Stimulated activated CD4-positive, alpha-beta T cell treated with anti-CD3 and anti-CD28 coated beads, Interleukin-1b, Interleukin-23, amount 100 ng/mL, for 1 hour (primary cell): ENCODE data around the gene ANGPT4.
A peak's percentile ranks its signal among the peaks of the same experiment; 100 is the strongest.

Experiments
- DNase-seq, 2 donors: peaks; one replicate each; pipeline ENCODE4 v3.0.0-alpha.2; 2020; ENCODE audit warnings: low read depth in 2 of 2

The ANGPT4 gene, protein sequence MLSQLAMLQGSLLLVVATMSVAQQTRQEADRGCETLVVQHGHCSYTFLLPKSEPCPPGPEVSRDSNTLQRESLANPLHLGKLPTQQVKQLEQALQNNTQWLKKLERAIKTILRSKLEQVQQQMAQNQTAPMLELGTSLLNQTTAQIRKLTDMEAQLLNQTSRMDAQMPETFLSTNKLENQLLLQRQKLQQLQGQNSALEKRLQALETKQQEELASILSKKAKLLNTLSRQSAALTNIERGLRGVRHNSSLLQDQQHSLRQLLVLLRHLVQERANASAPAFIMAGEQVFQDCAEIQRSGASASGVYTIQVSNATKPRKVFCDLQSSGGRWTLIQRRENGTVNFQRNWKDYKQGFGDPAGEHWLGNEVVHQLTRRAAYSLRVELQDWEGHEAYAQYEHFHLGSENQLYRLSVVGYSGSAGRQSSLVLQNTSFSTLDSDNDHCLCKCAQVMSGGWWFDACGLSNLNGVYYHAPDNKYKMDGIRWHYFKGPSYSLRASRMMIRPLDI

DNA sequence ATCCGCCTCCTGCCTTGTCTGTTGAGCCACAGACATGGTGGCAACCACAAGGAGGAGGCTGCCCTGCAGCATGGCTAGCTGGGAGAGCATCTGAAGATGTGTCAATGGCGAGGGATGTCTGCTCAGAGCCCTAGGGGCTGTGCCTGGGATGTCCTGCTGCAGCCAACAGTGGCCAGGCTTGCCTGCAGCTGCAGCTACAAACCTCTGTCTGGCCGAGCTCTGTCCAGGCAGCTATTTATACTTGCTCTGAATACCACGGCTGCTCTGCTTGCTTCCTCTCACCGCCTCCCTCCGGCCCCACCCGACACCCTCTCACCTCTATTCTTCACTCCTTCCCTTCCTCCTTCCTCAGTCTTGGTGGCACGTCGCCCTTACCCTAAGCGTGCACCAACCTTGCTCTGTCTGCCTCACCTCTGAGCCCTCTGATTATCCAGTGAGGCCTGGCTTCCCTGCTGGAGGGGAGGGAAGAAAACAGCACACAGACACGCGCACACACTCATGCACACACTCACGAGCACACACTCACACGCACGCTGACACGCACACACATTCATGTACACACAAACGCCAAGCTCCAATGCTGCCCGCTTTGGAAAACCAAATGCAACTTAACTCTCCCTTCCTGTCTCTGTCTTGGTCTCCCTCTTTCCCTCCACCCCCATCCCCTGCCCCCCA lies at the start of gene ANGPT4:
Gene ANGPT4, minus strand, starts transcription at position 210 of the 675 bp plus-strand sequence. Its CDS starts 120 bp downstream, at position 90.
- DNase-seq, result no peak

GRCh38 chr20:963795-964194 lies 47.7 kb upstream of the ANGPT4 start:
- no peak for DNase-seq

DNA sequence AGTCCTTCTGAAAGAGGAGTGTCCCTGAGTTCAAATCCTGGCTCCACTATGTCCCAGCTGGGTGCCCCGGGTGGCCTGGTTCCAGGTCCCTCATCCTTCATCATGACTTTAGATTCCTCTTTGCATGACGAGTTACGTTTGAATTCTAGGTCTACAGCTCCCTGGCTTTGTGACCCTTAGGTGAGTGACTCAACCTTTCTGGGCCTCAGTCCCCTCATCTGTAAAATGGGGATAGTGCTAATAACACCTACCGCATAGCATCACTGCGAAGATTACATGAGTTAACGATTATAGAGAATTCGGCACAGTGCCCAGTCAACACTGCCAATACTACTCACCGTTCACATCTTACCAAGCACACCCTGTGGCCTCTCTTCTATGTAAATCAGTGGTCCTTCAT lies 46.5 kb upstream of the ANGPT4 start:
- DNase-seq, result no peak

DNA sequence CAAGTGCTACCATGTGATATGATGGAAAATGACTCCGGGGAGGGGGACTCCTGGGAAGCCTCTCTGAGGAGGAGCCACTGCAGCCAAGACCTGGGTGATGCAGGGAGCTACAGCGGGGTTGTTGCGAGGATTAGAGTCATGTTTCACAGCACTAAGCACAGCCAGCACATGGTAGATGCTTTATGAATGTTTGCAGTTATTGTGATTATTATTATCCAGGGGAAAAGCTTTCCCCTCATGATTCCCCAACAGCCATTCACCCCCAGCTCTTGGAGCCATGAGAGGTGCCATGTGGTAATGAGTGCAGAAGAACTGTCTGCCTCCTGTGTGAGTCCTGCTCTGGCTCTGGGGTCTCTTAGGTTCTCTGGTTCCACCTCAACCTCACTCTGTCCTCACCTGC lies 46.1 kb upstream of the ANGPT4 start:
- DNase-seq, result no peak

GRCh38 chr20:961768-962167 lies 45.6 kb upstream of the ANGPT4 start:
- no peak for DNase-seq

- no peak for DNase-seq
Measured at GRCh38 chr20:959996-960615, 44.0 kb upstream of the ANGPT4 start.

DNA sequence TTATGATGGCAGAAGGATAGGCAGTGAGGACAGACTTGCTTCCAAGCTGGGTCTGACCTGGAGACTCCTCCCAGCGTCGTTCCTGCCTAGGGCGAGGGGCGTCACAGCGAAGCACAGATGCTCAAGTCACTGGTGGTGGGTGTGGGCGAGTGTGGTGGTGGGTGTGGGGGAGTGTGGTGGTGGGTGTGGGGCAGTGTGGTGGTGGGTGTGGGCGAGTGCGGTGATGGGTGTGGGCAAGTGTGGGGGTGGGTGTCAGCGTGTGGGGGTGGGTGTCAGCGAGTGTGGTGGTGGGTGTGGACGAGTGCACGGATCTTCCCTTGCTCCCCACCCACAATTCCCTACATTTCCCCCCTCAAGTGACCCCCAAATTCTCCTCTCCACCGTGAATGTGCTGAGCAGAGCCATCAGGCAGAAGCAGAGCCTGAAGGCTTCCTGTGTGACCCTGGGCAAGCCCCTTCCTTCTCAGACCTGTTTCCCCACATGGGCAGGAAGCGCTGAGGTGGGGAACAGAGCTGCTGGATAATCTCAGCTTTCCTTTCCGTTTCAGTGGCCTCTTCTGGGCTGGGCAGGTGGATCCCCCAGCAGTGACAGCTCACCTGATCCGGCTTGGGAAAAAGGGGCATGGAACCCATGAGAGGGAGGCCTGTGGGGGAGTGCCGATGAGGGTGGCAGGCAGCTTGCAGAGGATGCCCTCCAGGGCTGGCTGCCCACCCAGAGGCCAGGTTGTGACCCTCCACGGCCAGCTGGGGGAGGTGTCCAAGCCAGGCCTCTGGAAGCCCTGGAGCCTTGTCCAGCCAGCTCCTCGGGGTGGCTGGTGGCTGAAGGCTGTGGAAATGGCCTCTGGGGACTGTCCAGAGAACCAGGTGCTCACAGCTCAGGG lies 43.0 kb upstream of the ANGPT4 start:
- no peak for DNase-seq

DNA sequence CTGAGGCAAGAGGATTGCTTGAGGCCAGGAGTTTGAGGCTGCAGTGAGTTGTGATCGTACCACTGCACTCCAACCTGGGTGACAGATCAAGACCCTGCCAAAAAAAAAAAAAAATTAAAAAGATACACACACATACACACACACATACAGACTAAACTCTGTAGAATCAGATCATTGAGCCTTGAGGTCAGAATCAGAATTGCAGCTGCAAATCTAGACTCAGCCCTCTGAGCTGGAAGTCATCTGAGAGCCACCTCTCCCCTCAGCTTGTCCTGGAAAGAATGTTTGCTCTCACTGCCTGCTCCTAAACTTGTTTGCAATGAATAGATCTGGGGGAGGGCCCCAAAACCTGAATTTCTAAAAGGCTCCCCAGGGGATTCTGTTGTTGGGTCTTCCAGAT lies 41.4 kb upstream of the ANGPT4 start:
- DNase-seq, result no peak

GRCh38 chr20:956330-956951 lies 40.3 kb upstream of the ANGPT4 start:
- DNase-seq, result peak; percentile 36 to 62

GRCh38 chr20:955656-956055 lies 39.5 kb upstream of the ANGPT4 start:
- DNase-seq, result no peak

GRCh38 chr20:955111-955510 lies 39.0 kb upstream of the ANGPT4 start:
- no peak for DNase-seq

- no peak for DNase-seq
Measured at GRCh38 chr20:953742-954141, 37.6 kb upstream of the ANGPT4 start.

GRCh38 chr20:952196-952795 lies 36.2 kb upstream of the ANGPT4 start:
- no peak for DNase-seq

DNA sequence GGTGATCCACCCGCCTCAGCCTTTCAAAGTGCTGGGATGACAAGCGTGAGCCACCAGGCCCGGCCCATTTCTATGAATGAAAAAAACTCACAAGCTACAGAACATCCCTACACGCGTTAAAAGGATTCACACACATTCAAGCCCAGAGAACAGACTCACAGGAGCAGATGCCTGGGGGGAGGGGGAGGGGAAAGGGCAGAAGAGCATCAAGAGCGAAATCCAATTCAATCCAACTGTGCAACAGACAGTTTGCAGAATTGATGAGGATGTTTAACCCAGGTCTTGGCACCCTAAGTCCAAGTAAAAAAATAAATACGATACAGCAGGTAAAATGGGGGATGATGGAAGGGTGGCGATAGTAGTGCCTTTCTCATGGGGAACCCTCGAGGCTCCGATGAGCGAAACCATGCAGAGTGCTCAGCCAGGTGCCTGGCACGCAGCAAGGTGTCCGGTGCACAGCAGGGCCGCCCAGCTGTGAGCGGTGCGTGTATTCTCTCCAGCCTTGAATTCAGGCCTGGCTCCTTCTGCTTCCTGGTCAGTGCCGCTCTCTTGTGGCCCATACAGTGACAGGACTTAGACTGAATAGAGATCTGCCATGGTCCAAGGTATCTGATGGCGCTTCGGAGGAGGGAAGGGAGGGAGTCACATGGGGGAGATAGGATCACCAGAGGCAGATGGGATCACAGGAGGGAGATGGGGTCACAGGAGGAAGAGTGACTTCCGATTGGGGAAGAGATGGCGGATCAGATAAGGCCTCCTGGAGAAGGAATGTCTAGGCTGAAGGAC lies 35.4 kb upstream of the ANGPT4 start:
- DNase-seq, result no peak

DNA sequence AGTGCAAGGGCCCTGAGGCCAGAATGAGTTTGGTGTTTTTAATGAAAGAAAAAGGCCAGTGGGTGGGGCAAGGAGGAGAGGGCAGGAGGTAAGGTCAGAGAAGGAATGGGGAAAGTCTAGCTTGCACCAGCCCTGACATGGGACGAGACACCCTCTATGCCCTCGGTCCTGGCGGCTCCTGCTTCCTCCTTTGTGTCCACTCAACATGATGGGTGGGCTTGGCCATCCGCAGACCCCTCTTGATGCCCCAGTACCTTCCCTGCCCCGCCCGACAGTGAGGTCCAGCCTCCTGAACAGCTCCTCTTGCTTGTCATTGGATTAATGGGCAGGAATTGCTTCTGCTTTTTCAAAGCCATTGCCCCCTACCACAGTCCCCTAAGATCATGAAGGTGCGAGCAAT lies 33.6 kb upstream of the ANGPT4 start:
- DNase-seq, result no peak

- no peak for DNase-seq
Measured at GRCh38 chr20:946826-947225, 30.7 kb upstream of the ANGPT4 start.

DNA sequence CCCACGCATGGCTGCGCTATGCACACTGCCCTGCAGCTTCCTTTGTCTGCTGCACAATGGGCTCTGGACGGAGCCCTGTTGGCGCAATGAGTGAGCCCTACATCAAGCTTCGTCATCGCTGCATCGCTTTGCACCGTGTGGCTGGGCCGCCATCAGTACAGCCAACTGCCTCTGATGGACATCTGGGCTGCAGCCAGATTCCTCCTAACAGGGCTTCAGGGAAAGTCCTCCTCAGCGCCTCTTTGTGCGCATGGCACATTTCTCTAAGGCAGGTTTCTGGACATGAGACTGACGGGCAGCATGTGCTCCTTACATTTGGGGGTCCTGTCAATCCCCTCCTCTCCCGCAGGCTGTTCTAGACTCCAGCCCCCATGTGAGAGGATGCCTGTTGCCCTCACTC lies 29.7 kb upstream of the ANGPT4 start:
- no peak for DNase-seq

DNA sequence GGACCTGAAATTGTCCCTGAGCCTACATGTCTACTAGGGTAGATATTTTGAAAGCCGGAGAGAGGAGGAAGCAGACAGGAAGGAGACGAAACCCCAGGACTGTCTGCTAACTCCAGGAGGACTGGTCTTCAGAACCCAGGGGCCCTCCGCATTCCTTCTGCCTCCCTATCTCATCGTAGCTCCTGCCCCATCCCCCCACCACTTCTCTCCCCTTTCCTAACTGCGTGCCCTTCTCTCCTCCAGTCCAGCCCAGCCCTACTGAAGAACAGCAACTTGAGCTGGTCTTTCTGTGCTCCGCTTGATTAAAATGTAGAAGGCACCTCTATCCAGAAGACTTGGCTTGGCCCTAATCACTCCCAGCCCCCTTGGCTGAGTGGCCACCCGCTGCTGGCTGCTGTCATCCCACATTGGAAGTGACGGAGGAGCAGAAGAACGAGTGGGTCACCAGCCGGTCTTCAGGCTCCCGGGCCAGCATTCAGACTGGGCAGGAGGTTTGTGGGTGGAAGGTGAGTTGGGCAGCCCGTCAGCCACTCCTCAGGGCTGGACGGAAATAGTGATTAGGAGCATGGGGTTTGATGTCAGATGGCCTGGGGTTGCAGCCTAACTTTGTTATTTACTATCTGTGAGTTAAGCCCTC lies 28.8 kb upstream of the ANGPT4 start:
- DNase-seq, result no peak

GRCh38 chr20:944148-944547 lies 28.0 kb upstream of the ANGPT4 start:
- no peak for DNase-seq

DNA sequence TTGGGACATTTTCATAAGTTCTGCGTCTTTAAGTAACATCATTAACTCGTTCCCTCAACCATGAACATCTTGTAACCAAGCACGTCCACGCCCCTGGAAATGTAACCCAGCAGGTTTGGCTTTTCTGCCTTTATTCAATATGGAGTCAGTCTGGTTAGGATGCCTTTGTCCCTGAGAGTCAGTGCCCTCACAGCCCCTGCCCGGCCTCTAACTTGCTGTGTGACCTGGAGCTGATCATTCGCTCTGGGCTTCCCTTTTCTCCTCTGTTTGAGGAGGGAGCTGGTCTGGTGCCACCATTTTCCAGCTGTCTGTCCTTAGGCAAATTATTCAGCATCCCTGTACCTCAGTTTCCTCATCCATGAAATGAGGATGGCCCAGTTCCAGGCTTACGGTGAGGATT lies 26.5 kb upstream of the ANGPT4 start:
- DNase-seq, result no peak
